WERI-Rb-1 (cell line): ENCODE results near the gene TMEM62.

Experiments used
- DNase-seq: peaks from one replicate; pipeline ENCODE4 v3.0.0-alpha.2; 2020
- H3K27ac ChIP-seq: fragments of 250-450 bp; sonication (Bioruptor Pico); 2 replicates; pipeline ENCODE4 v1.5.1; 2020; ENCODE audit warnings: mild to moderate bottlenecking, moderate library complexity
- H3K27me3 ChIP-seq: fragments of 250-450 bp; sonication (Bioruptor Pico); 2 replicates; pipeline ENCODE4 v1.5.1; 2021; ENCODE audit warnings: mild to moderate bottlenecking, low read depth, moderate library complexity; ENCODE audit not compliant: insufficient read depth, severe bottlenecking
- H3K36me3 ChIP-seq: fragments of 250-450 bp; sonication (Bioruptor Pico); 2 replicates; pipeline ENCODE4 v1.5.1; 2020; ENCODE audit warnings: mild to moderate bottlenecking, moderate library complexity
- H3K4me3 ChIP-seq: 2 replicates; pipeline ENCODE4 v1.5.1; 2011; ENCODE audit warnings: low read depth, mild to moderate bottlenecking, control low read depth, low read length
- H3K9me3 ChIP-seq: fragments of 250-450 bp; sonication (Bioruptor Pico); 2 replicates; pipeline ENCODE4 v1.5.1; 2021; ENCODE audit warnings: mild to moderate bottlenecking, moderate library complexity; ENCODE audit not compliant: severe bottlenecking
- TF ChIP-seq, protein P1 (sequence below): IDR thresholded peaks from 2 replicates; pipeline ENCODE4 v1.5.1; 2011; ENCODE audit warnings: low read depth, mild to moderate bottlenecking, control low read depth, inconsistent platforms, low read length

TMEM62 gene

DNA sequence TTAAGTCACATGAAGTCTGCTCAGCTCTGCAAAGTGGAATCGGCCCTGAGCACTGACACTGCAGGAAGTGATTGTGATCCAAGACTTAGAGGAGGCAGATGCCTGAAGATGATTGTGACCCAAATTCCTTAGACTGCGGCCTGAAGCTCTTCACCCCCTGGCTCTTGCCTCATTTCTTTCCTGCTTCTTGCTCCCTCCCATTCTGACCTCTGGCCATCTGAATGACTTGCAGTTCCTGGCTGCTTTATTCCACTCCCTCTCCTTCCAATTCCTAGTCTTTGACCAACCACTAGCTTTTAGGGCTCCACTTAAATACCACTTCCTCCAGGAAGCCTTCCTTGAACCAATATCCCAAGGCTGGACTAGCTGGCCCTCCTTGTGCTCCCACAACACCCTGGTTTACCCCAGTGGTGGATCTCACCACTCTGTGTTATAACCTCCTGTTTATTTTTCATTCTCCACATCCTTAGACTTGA is 97.3 kb downstream of the TMEM62 start:
- DNase-seq: no peak
- Histone ChIP-seq H3K9me3 (no peaks in the 10 kb centered on the region), H3K4me3 (no peak overlapping the region), H3K27ac (no peak overlapping the region), H3K27me3 (no peaks in the 10 kb centered on the region), H3K36me3 (no peaks in the 10 kb centered on the region)
- TF ChIP-seq, protein P1, sequence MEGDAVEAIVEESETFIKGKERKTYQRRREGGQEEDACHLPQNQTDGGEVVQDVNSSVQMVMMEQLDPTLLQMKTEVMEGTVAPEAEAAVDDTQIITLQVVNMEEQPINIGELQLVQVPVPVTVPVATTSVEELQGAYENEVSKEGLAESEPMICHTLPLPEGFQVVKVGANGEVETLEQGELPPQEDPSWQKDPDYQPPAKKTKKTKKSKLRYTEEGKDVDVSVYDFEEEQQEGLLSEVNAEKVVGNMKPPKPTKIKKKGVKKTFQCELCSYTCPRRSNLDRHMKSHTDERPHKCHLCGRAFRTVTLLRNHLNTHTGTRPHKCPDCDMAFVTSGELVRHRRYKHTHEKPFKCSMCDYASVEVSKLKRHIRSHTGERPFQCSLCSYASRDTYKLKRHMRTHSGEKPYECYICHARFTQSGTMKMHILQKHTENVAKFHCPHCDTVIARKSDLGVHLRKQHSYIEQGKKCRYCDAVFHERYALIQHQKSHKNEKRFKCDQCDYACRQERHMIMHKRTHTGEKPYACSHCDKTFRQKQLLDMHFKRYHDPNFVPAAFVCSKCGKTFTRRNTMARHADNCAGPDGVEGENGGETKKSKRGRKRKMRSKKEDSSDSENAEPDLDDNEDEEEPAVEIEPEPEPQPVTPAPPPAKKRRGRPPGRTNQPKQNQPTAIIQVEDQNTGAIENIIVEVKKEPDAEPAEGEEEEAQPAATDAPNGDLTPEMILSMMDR: no peak

DNA sequence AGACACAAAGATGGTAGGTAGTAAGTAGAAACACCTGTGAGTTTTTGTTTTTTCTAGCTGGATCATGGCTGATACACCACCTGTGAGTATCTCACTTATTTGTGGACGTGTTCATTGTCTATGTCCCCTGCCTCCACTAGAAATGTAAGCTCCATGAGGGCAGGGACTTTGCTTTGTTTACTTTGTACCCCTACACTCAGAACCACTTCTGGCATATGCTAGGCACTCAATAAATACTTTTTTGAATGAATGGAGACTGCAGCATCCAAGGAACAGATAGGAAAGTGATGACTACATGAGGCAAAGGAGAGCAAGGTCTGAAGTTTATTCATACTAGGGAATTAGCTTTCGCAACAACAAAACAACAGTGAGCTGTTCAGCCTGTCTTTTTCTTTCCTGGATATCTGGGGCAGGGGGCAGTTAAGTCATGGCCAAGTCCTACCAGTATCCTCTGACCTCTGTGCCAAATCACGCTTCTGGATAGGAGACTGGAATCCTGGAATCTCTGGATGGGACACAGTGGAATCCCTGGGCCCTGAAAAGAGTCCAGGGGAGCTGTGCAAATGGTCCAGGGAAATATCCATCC is 99.0 kb downstream of the TMEM62 start:
- H3K27ac ChIP-seq: no peak overlapping the region

More for the DNA sequence above, 99.0 kb downstream of the TMEM62 start:
- Histone ChIP-seq H3K36me3 (no peaks in the 10 kb centered on the region), H3K27me3 (no peaks in the 10 kb centered on the region), H3K4me3 (no peak overlapping the region), H3K9me3 (no peaks in the 10 kb centered on the region)
- no peak for DNase-seq
- TF ChIP-seq, protein P1: no peak
